Islet precursor cell (in vitro differentiated cells): ENCODE measurements around the gene MOXD1.
"Not testable (repeated sequence)": the region's sequence is repeated elsewhere in the genome, so short reads cannot be mapped to it uniquely, and the experiment has no call there.

Source experiments
- DNase-seq: peaks from one replicate; pipeline ENCODE4 v3.0.0-alpha.2; 2018

Gene MOXD1

GRCh38 chr6:132344811-132345210 lies 56.5 kb downstream of the MOXD1 start:
- DNase-seq = no peak

DNA sequence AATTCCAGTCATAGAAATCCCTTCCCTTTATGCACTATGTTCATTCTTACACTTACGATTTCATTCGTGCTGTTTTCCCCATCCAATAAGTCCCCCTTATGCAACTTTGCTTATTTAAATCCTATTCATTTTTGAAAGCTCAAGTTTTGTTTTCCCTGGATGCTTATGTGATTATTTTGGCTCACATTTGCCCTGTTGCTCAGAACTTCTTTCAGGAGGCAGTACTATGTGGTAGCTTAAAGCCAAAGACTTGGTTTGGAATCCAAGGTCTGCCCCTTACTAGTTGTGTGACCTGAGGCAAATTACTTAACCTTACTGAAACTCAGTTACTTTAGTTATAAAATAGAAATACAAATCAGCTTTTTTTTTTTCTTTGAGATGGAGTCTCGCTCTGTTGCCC lies 59.6 kb downstream of the MOXD1 start:
- no peak for DNase-seq

DNA sequence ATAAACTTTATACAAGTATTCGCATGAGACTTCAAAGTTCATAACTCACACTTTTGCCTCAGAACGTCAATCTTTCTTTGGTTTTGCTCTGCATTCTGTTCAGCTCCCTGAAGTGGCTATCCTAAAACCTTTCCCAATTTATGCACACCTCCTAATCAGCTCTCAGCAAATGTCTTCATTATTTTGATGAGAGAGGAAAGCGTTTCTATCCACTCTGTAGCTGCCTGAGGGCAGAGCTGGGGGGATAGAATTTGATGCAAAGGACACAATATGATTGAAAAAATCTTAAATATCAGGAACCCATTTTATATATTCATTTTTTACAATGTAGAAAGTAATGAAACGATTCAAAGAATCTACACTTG lies 66.8 kb downstream of the MOXD1 start:
- DNase-seq = no peak

DNA sequence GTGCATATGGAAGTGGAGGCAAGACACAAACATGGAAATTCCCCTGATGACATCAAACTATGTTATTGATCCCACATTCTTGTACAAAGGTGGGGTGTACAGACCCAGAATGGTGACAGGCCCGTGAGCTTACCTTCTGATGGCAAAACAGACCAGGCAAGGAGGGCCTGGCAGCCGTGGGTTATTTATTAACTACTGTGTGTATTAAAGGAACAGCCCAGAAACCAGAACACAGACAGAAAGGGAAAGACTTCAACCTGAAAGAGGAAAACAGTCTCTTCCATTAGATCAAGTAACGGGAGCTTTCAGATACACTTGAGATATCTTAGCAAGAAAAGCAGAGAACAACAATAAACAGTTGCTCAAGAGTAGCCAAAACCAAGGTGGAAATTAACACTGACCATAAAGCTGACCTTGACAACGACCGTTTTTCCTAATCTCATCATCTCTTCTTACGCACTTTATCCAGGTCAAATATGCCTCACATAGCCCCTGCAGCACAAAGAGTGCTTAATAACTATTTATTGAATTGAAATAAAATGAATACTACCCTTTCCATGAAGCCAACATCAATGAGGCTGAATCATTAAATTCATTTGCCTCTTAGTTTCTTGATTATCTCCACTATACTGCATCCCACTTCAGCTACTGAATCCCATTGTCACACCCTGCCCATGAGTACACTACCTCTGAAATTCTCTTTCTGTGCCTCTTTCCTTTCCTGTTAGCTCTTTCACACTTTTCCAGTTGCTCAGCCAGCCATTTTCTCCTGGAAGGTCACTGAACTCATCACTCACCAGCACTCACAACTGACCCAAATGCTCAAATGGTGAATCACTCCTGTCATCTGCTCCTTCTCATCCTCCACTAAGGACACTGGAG lies 67.4 kb downstream of the MOXD1 start:
- peak; percentile 90 for DNase-seq

GRCh38 chr6:132330759-132331158 lies 70.5 kb downstream of the MOXD1 start:
- DNase-seq = no peak

GRCh38 chr6:132322398-132322797 lies 78.9 kb downstream of the MOXD1 start:
- DNase-seq = no peak

DNA sequence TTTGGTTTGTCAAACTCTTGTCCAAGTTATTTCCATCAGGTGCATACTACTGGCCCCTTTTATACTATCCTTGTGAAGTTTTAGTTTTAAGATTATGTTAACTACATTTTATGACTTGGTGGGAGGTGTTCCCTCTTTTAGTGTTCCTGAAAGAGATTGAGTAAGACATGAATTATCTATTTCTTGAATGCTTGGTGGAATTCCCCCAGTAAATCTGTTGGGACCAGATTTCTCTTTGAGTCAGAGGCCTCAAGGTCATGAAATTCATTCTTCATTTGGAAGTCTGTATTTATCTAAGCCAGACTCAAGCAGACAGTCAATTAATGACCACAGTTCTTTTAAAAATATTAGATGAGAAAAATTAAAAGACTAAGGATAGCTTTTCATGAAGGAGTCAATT lies 81.3 kb downstream of the MOXD1 start:
- DNase-seq = no peak

GRCh38 chr6:132316970-132317369 lies 84.3 kb downstream of the MOXD1 start:
- DNase-seq = no peak

GRCh38 chr6:132314432-132314831 lies 86.8 kb downstream of the MOXD1 start:
- no peak for DNase-seq

GRCh38 chr6:132310921-132311320 lies 90.4 kb downstream of the MOXD1 start:
- no peak for DNase-seq

DNA sequence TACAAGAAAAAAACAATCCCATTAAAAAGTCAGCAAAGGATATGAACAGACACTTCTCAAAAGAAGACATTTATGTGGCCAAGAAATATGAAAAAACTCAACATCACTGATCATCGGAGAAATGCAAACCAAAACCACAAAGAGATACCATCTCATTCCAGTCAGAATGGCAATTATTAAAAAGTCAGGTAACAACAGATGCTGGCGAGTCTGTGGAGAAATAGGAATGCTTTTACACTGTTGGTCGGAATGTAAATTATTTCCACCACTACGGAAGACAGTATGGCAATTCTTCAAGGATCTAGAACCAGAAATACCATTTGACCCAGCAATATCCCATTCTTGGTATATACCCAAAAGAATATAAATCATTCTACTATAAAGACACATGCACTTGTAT lies 91.1 kb downstream of the MOXD1 start:
- not testable (repeated sequence) for DNase-seq

- DNase-seq = no peak
Observed at GRCh38 chr6:132304891-132305305, 96.4 kb downstream of the MOXD1 start.

DNA sequence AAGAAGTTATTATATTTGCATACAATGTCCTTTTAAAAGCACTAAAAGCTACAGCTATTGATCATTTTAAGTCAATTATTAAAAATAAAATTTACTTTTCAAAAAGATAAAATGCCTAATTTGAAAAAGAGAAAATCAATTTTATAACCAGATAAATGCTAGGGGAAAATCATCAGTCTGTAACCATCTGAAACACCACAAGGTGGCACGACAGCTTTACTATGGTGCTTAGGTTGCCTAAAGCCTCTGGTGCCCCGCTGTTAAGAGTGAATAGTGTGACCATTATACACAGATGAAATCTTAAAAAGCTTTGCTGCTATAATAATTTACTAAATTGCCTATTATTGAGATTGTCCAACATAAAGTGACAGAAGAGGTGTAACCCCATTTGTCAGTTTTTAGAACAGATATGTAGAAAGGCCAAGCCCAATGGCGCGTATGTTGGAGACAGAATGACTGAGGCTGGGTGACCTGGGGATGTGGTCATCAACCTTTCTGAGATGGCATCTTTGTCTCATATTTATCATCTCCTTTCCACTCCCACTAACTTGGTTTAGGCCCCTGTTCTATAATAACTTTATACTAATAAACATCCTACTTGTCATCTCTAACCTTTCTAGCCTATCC lies 100.8 kb downstream of the MOXD1 start:
- no peak for DNase-seq

DNA sequence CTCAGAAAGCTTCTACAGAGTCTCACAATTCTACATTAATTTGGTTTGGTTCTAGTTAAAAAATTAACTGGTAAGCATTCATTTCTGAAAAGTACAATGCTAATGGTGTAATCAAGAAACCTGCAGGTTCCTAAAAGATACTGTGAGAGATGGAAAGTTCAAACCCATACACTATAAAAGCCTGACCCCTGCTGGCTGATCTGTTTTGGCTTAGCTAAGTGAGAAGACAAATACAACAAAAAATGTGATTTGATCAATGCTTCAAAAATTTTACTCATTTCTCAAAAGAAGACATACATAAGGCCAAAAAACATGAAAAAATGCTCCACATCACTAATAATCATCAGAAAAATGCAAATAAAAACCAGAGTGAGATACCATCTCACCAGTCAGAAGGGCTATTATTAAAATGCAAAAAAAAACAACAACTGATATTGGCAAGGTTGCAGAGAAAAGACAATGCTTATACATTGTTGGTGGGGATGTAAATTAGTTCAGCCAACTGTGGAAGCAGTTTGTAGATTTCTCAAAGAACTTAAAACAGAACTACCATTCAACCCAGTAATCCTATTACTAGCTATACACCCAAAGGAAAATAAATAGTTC lies 102.8 kb downstream of the MOXD1 start:
- DNase-seq = no peak

GRCh38 chr6:132289756-132290155 lies 111.5 kb downstream of the MOXD1 start:
- DNase-seq = no peak

DNA sequence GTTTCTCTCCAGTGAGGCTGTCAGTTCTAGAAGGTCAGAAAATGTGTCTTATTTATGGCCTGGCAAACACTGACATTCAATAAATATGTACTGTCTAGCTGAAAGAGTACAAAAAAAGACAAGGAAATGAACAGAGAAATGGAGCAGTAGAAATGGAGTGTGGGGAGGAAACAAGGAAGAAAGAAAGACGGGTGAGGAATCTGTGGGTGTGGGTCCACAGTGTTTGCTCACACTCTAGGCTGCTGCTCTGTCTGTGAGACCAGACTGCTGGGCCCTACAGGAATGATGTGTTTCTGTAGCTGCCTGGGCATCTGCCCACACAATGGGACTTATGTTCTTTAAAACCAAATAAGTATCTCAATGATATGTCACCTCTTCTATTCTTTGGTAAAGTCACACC lies 114.2 kb downstream of the MOXD1 start:
- no peak for DNase-seq

DNA sequence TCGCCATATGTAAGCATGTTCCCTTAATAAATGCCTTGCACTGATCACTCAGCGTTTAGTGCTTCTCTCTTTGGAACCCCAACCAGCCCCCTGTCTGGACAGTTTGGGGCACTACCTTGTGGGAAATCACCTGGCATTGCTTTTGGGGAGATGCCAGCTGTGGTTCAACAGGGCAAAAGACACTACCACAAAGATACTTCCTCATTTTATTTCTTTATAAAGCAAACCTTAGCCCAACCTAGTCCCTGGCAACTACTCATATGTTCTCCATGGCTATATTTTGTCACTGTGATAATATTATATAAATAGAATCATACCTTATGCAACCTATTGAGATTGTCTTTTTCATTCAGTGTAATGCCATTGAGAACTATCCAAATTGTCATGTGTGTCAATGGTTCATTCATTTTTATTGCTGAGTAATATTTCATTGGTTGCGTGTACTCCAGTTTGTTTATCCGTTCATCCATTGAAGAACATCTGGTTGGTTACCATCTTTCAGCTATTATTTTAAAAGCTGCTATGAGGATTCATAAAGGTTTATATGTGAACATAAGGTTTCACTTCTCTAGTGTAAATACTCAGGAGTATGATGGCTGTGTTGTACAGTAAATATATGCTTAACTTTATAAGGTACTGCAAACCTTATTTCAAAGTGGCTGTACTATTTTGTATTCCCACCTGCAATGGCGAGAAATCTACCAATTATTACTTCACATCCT lies 114.8 kb downstream of the MOXD1 start:
- no peak for DNase-seq

GRCh38 chr6:132285004-132285780 lies 116.1 kb downstream of the MOXD1 start:
- no peak for DNase-seq

DNA sequence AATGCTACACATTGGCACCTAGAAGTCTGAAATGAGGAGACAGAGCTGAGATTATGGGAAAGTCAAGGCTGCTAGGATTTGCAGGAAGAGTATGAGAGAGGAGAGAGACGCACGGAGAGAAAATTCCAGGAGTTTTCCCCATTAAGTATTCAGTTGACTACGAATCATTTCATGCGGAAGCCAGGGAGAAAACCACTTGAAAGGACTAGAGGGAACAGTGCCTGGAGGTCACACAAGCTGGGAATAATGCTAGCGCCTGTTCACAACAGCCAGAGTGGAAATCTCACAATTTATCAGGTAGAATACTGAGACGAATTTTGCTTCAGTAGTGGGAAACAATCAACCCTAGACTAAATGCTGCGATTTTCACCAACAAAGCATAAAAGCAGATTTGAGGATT lies 118.6 kb downstream of the MOXD1 start:
- no peak for DNase-seq

DNA sequence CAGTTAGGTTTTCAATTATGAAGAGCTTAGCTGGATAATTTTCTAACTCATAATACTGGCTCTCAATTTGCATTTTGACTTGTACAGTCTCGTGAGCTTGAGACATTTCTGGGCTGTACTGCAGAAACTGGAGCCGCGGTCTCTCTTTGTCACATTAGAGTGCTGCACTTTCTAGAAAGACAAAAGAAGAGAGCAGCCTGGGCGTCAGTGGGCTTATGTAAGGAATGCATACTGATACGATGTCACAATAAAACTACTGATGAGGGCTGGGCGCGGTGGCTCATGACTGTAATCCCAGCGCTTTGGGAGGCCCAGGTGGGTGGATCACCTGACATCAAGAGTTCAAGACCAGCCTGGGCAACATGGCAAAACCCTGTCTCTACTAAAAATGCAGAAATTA lies 120.8 kb downstream of the MOXD1 start:
- no peak for DNase-seq

- peak; percentile 69 for DNase-seq
Observed at GRCh38 chr6:132279592-132280139, 121.6 kb downstream of the MOXD1 start.
